ENCODE data around the gene CPA5.

DNA sequence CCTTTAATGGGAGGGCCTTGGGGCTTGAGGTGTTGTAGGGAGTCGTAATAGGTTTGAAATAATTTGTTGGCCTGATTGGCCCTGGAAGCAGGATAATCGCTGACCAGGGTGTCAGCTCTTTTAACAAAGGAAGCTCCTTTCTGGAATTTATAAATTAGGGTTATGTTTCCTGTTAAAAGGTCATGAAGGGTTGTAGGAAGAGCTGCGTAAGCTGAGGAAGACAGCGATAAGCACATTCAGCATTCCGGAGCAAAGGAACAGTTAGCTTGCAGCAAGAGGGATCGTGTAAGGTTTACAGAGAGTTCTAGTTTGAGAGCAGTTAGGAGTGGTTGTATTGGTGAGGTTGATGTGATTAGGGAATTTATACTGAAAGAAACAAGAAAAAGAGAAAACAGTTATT, 30.3 kb upstream of the CPA5 start:
- TF ChIP-seq POLR2A (IDR thresholded peaks at IDR 0.05) = no peak
- TF ChIP-seq, protein P1, sequence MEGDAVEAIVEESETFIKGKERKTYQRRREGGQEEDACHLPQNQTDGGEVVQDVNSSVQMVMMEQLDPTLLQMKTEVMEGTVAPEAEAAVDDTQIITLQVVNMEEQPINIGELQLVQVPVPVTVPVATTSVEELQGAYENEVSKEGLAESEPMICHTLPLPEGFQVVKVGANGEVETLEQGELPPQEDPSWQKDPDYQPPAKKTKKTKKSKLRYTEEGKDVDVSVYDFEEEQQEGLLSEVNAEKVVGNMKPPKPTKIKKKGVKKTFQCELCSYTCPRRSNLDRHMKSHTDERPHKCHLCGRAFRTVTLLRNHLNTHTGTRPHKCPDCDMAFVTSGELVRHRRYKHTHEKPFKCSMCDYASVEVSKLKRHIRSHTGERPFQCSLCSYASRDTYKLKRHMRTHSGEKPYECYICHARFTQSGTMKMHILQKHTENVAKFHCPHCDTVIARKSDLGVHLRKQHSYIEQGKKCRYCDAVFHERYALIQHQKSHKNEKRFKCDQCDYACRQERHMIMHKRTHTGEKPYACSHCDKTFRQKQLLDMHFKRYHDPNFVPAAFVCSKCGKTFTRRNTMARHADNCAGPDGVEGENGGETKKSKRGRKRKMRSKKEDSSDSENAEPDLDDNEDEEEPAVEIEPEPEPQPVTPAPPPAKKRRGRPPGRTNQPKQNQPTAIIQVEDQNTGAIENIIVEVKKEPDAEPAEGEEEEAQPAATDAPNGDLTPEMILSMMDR (IDR thresholded peaks at IDR 0.05) = no peak

Data from body of pancreas (tissue), 4 donors.